Activated effector memory CD4-positive, alpha-beta T cell treated with Interleukin-2 at 50 U/mL for 16 hours (primary cell): Measurements from ENCODE around the gene TXNL4B.
A peak's percentile ranks its signal among the peaks of the same experiment; 100 is the strongest.

Source experiments
- DNase-seq: peaks from one replicate; pipeline ENCODE4 v3.0.0-alpha.2; 2020

TXNL4B gene

GRCh38 chr16:72093448-72094265, at the start of gene TXNL4B, which contains the start of gene DHX38:
TSS of gene TXNL4B (minus strand) at chr16:72093620. CDS start at chr16:72090749, 2,871 bp downstream.
TSS of gene DHX38 (plus strand) at chr16:72093847. CDS start at chr16:72096158, 2,311 bp downstream.
- peak; percentile 86 for DNase-seq

GRCh38 chr16:72142476-72142875, 49.1 kb upstream of the TXNL4B start:
- DNase-seq: no peak

GRCh38 chr16:72139908-72140307, 46.5 kb upstream of the TXNL4B start:
- DNase-seq: no peak

- DNase-seq: no peak
Measured at GRCh38 chr16:72138064-72138572, 44.7 kb upstream of the TXNL4B start.

- DNase-seq: no peak
Measured at GRCh38 chr16:72137380-72138063, 44.1 kb upstream of the TXNL4B start.

GRCh38 chr16:72134507-72134906, 41.1 kb upstream of the TXNL4B start:
- DNase-seq: no peak

GRCh38 chr16:72132726-72133125, 39.3 kb upstream of the TXNL4B start:
- DNase-seq: no peak

GRCh38 chr16:72131036-72131435, 37.6 kb upstream of the TXNL4B start:
- DNase-seq: no peak

GRCh38 chr16:72129976-72130656, 36.7 kb upstream of the TXNL4B start:
- no peak for DNase-seq

- no peak for DNase-seq
Measured at GRCh38 chr16:72128701-72129100, 35.3 kb upstream of the TXNL4B start.

- DNase-seq: no peak
Measured at GRCh38 chr16:72126429-72126765, 33.0 kb upstream of the TXNL4B start.

GRCh38 chr16:72125635-72126428, 32.4 kb upstream of the TXNL4B start:
- no peak for DNase-seq

- peak; percentile 29 for DNase-seq
Measured at GRCh38 chr16:72124761-72125634, 31.6 kb upstream of the TXNL4B start.

GRCh38 chr16:72124148-72124547, 30.7 kb upstream of the TXNL4B start:
- DNase-seq: no peak

- no peak for DNase-seq
Measured at GRCh38 chr16:72123426-72123825, 30.0 kb upstream of the TXNL4B start.

GRCh38 chr16:72122916-72123315, 29.5 kb upstream of the TXNL4B start:
- no peak for DNase-seq

GRCh38 chr16:72122308-72122707, 28.9 kb upstream of the TXNL4B start:
- no peak for DNase-seq

- DNase-seq: no peak
Measured at GRCh38 chr16:72120026-72120425, 26.6 kb upstream of the TXNL4B start.

GRCh38 chr16:72113616-72113945, 20.2 kb upstream of the TXNL4B start:
- no peak for DNase-seq

GRCh38 chr16:72112906-72113615, 19.6 kb upstream of the TXNL4B start:
- DNase-seq: no peak

- no peak for DNase-seq
Measured at GRCh38 chr16:72112452-72112792, 19.0 kb upstream of the TXNL4B start.
